GM18867 (cell line): ENCODE data around the gene AKAP1.

Experiments used
- ATAC-seq: cut with Tn5 transposase; IDR thresholded peaks from one replicate; pipeline ENCODE4 v1.9.1; 2021; ENCODE audit warnings: mild to moderate bottlenecking, moderate library complexity; ENCODE audit not compliant: unreplicated experiment

AKAP1 gene

GRCh38 chr17:57160624-57161023, 75.6 kb downstream of the AKAP1 start:
- no peak for ATAC-seq

- ATAC-seq, result no peak
These were observed 79.8 kb downstream of the AKAP1 start for GRCh38 chr17:57164814-57165213.

GRCh38 chr17:57165754-57166153, 80.7 kb downstream of the AKAP1 start:
- no peak for ATAC-seq

GRCh38 chr17:57166803-57167202, 81.8 kb downstream of the AKAP1 start:
- no peak for ATAC-seq

- no peak for ATAC-seq
These were observed 83.6 kb downstream of the AKAP1 start for GRCh38 chr17:57168695-57169094.

- ATAC-seq, result no peak
These were observed 85.8 kb downstream of the AKAP1 start for GRCh38 chr17:57170866-57171265.
